K562 (cell line): Measurements from ENCODE around the gene PPM1F. TPM values are rescaled to one million over a fixed set of nuclear protein-coding genes. Genes with fewer than 3 reads are reported as not detected.

Source experiments
- FOXM1 ChIP-seq, 2 experiments: fragments of 450-650 bp in 1 of 2; sonication (generic) in 1 of 2; formaldehyde crosslinking in 1 of 2; IDR thresholded peaks; 2 replicates each; pipeline versions ENCODE4 v1.6.1 to v1.9.0; 2017 to 2022; ENCODE audit warnings: low read depth in 2 of 2, mild to moderate bottlenecking in 2 of 2, missing genetic modification reagents in 1 of 2, moderate library complexity in 1 of 2
- PCBP1 ChIP-seq: fragments of 200-400 bp; formaldehyde crosslinking; IDR thresholded peaks from 2 replicates; pipeline ENCODE4 v1.6.1; 2018; ENCODE audit warnings: mild to moderate bottlenecking, low read depth, low read length; ENCODE audit not compliant: poor library complexity, severe bottlenecking
- PHTF2 ChIP-seq: fragments of 250-450 bp; sonication (Bioruptor Pico); IDR thresholded peaks from 2 replicates; pipeline ENCODE4 v1.5.0; 2021; ENCODE audit warnings: mild to moderate bottlenecking
- SP2 ChIP-seq: IDR thresholded peaks from 2 replicates; pipeline ENCODE4 v1.6.1; 2011; ENCODE audit warnings: mild to moderate bottlenecking, low read depth, low read length, moderate library complexity; ENCODE audit not compliant: poor library complexity, severe bottlenecking; ENCODE audit errors: extremely low read depth
- ZNF77 ChIP-seq: fragments of 250-450 bp; sonication (Bioruptor Pico); IDR thresholded peaks from 2 replicates; pipeline ENCODE4 v1.5.0; 2020
- polyA plus RNA-seq, 8 experiments: library from polyadenylated mRNA; depleted of rRNA in 4 of 8; stranded (reverse) in 5 of 8; unstranded in 3 of 8; fragments of >200 nt; fragmentation: Nextera tagmentation in 2 of 8; fragmentation: Illumina TruSeq in 1 of 8; extraction: Ambion mirVana in 2 of 8; extraction: Trizol in 1 of 8; gene quantifications; 2 replicates each; pipeline versions ENCODE4 v1.2.1 to v1.2.3, GENCODE V29; 2011 to 2014; ENCODE audit warnings: inconsistent platforms in 1 of 8, missing spikeins in 1 of 8
- total RNA-seq, 7 experiments: library from RNA; depleted of rRNA in 6 of 7; stranded (reverse); fragments of >200 nt in 6 of 7; fragmentation: Illumina TruSeq in 2 of 7; extraction: Trizol in 2 of 7; gene quantifications; 2 replicates each; pipeline versions ENCODE4 v1.2.1 to v1.2.3, GENCODE V29; 2011 to 2021; ENCODE audit warnings: low replicate concordance in 1 of 7
- TF ChIP-seq, protein P1 (sequence below): sonication (generic); formaldehyde crosslinking; IDR thresholded peaks from 2 replicates; pipeline ENCODE4 v1.9.0; 2022; ENCODE audit warnings: mild to moderate bottlenecking, missing genetic modification reagents
- TF ChIP-seq, protein P2 (sequence below): sonication (generic); formaldehyde crosslinking; IDR thresholded peaks from 2 replicates; pipeline ENCODE4 v1.8.1; 2023; ENCODE audit warnings: mild to moderate bottlenecking, missing genetic modification reagents
- TF ChIP-seq, protein P3 (sequence below): fragments of 250-450 bp; sonication (Bioruptor Pico); IDR thresholded peaks from 2 replicates; pipeline ENCODE4 v1.9.0; 2021; ENCODE audit warnings: mild to moderate bottlenecking, inconsistent platforms

The PPM1F gene
- total and polyA plus RNA-seq, 9 of the 15 experiments (the other 6 are each of a cell fraction or from before 2014, with no cell fraction given), result 2.1 to 159 (median 64.0) TPM

DNA sequence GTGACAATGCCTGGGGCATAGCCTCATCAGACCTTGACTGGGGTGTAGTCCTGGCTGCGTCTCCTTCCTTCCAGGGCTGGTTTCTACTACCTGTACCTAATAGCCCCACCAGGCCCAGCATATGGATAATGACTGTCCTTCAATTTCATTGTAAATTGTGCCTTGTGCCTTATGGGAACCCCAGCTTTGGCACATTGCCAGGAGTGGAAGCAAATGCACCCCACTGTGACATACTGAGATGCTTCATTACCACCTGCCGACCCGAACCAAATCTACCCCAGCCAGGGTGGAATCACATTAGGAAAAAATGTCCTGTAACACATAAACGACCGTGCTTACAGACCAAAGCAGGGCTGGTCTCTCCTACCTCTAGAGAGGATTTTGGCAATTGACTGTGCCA lies 22.6 kb upstream of the PPM1F start (continued):
- TF ChIP-seq, protein P1, sequence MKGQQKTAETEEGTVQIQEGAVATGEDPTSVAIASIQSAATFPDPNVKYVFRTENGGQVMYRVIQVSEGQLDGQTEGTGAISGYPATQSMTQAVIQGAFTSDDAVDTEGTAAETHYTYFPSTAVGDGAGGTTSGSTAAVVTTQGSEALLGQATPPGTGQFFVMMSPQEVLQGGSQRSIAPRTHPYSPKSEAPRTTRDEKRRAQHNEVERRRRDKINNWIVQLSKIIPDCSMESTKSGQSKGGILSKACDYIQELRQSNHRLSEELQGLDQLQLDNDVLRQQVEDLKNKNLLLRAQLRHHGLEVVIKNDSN, result no peak
- TF ChIP-seq SP2, result no peak
- TF ChIP-seq, protein P2, sequence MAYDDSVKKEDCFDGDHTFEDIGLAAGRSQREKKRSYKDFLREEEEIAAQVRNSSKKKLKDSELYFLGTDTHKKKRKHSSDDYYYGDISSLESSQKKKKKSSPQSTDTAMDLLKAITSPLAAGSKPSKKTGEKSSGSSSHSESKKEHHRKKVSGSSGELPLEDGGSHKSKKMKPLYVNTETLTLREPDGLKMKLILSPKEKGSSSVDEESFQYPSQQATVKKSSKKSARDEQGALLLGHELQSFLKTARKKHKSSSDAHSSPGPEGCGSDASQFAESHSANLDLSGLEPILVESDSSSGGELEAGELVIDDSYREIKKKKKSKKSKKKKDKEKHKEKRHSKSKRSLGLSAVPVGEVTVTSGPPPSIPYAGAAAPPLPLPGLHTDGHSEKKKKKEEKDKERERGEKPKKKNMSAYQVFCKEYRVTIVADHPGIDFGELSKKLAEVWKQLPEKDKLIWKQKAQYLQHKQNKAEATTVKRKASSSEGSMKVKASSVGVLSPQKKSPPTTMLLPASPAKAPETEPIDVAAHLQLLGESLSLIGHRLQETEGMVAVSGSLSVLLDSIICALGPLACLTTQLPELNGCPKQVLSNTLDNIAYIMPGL (CRISPR knock-in tag), result no peak
- TF ChIP-seq, protein P3, sequence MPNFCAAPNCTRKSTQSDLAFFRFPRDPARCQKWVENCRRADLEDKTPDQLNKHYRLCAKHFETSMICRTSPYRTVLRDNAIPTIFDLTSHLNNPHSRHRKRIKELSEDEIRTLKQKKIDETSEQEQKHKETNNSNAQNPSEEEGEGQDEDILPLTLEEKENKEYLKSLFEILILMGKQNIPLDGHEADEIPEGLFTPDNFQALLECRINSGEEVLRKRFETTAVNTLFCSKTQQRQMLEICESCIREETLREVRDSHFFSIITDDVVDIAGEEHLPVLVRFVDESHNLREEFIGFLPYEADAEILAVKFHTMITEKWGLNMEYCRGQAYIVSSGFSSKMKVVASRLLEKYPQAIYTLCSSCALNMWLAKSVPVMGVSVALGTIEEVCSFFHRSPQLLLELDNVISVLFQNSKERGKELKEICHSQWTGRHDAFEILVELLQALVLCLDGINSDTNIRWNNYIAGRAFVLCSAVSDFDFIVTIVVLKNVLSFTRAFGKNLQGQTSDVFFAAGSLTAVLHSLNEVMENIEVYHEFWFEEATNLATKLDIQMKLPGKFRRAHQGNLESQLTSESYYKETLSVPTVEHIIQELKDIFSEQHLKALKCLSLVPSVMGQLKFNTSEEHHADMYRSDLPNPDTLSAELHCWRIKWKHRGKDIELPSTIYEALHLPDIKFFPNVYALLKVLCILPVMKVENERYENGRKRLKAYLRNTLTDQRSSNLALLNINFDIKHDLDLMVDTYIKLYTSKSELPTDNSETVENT (CRISPR knock-in tag), result no peak
- no peak for TF ChIP-seq PCBP1
- TF ChIP-seq PHTF2 (CRISPR knock-in tag), result no peak
- TF ChIP-seq FOXM1 (IDR thresholded peaks at IDR 0.05; ENCODE audit: low read depth), result no peak
- no peak for TF ChIP-seq FOXM1 (CRISPR knock-in tag; IDR thresholded peaks at IDR 0.05; ENCODE audit: low read depth)
- TF ChIP-seq ZNF77, result no peak
